HG03354 (cell line): ENCODE data around the gene TBX1.

Experiments used
- ATAC-seq: cut with Tn5 transposase; IDR thresholded peaks from one replicate; pipeline ENCODE4 v1.9.1; 2021; ENCODE audit warnings: mild to moderate bottlenecking; ENCODE audit not compliant: unreplicated experiment, poor library complexity, severe bottlenecking

Gene TBX1

DNA sequence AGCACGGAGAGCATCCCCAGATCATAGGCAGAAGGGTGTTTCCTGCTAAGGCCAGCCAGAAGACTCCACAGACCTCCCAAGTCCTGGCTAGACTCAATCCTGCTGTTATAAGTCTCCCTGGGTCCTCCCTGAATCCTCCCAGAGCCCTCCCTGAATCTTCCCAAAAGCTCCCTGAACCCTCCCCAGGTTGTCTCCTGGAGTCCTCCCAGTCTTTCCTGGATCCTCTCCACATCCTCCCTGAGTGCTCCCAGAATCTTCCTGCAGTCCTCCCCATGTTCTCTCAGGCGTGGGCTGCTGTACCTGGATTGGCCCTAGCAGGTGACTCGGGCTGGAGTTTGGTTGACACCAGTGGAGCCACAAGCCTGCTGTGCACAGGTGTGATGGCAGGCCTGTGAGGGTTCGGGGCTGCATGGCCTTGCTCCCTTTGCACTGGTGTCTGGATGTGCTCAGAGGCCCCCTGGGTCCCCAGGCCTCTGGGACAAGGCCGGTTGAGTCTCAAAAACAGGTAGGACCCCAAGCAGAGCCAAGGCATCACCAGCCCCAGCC is 25.7 kb upstream of the TBX1 start:
- no peak for ATAC-seq

DNA sequence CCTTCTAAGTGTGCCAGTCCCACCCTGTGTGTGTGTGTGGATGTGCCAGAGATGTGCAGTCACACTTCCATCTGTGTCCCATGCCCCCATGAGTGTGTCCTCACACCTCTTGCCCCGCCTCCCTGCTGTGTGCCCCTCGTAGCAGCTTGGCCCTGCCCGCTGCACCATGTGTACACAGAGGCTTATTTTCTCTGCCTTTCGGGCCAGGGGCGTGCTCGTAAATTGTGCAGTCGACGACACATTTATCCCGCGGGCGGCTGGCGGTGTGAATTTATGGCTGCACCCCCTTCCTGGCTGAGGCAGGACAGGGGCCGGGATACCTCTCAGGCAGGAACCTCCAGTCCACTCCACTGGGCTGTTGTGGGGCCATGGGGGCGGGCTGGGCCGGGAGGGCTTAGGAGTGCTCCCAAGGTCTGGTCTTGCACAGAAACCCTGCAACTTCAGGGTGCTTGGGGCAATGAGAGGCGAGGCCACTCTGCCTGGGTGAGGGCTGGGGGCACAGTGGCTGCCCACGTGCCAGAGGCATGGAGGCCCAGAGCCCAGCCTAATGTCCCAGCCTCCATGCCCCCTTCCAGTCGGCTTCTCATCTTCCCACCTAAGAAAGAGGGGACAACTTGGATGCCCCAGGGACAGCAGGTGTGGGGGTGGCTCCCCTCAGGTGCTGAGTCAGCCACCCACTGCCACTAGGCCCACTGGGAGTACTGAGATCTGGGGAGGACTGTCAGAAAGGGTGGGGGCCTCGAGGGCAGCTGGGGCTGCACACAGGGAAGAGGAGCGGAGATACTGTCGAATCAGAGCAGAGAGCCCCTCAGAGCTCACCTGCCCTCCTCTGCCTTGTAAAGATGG is 24.7 kb upstream of the TBX1 start:
- ATAC-seq = no peak

DNA sequence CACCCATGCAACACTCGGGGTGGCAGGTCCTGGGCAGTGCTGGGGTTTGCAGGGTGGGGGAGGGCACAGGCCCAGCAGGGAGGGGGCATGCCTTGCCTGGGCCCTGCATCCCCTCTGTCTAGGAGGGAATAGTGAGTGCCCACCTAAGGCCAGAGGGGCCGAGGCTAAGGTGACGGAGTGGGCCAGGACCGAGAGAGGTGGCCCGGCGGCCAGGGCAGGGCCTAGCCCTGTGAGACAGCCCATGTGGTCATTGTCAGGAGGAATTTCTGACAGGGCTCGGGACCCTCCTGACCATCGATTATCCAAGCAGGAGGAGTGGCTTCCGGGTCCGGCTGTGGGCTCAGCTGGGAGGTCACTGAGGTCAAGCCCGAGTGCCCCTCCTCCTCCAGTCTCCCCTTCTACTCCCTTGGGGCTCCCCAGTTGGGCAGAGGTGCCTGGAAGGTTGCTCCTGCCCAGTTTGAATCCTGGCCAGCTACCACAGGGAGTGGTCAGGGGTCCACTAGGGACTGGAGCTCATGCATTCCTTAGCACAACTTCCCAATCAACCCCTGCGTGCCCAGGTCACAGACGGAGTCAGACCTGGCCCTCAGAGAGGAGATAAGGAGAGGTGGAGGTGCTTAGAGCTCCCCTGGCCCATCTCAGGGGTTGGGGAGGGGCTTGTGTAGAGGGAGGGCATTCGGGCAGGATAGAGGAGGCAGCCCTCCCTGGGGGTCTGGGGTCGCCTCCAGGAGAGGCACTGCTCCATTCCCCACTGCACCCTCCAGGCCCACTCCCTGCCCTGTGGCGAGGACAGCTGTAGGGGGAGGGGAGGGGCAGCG is 22.5 kb upstream of the TBX1 start:
- ATAC-seq = no peak

DNA sequence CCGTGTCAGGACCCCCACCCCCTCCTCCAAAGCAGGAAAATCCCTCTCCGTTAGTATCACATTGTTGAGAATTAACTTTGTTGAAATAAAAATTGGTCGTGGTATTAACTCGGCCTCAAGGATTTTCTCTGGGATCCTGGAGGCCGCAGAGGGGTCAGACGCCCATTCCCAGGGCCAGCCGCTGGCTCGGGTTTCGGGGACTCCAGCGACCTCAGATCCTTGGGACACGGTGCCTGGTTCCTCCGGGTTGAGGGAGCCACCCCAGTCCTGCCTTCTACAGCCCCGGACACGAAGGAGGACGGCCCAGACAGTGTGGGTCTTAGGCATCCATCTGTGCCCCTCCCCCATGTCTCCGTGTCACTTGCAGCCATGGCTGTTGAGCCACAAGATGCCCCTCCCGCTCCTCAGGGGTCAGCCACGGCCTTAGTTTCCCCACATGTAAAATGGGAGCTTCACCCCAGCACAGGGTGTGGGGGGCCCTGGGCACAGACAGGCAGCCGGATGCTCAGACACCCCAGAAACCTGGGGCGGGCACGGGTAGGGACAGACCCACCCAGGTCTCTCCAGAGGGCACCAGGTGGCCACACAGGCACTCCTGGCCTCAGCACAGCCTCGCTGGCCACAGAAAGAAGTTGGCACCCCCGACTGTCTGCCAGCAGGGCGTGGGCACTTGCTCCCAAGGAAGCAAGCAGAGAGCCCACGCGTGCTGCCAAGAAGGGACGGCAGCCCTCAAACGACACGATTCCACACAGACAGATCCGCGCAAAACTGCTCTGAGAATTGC is 21.7 kb upstream of the TBX1 start:
- ATAC-seq = no peak

DNA sequence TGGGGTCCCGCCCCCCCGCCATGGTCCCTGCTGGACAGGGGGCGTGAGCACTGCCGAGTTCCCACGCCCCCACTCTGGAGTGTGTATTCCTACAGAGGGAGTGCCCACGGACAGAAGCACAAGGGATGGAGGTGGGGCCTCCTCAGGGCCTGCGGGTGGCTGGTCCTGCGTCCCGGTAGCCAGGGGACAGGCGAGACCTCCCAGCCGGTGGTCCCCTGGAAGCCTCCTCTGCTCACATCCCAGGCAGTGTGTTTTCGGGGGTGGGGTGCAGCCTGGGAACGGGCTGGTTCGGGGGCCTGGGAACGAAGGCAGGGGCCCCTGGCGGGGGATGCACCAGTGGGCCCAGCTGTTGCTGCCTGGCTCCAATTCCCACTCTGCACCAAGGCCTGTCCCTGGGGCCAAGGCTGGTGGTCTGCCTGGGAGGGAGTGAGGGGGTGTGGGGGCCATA is 21.1 kb upstream of the TBX1 start:
- ATAC-seq = no peak

DNA sequence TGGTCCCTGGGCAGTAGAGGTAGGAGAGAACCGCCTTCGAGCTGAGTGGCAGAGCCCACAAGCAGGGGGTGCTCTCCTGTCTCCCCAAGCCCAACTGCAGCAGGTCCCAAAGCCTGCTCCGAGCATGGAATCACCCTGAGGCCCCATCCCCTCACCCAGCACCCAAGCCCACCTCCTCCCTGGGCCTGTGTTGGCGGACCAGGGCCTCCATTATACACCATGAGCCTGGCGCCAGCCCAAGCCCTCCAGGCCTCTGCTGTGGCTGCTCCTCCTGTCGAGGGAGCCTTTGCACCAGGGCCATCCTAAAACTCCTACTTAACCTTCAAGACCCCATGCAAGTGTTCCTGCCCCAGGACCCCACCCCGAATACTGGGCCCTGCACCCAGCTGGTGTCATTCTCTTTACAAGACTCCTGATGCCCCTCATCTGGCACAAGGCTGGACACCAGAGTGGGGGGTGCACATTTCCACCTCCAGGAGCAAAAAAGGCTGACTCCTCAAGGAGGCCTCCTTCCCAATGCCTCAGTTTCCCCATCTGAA is 20.6 kb upstream of the TBX1 start:
- ATAC-seq = no peak

DNA sequence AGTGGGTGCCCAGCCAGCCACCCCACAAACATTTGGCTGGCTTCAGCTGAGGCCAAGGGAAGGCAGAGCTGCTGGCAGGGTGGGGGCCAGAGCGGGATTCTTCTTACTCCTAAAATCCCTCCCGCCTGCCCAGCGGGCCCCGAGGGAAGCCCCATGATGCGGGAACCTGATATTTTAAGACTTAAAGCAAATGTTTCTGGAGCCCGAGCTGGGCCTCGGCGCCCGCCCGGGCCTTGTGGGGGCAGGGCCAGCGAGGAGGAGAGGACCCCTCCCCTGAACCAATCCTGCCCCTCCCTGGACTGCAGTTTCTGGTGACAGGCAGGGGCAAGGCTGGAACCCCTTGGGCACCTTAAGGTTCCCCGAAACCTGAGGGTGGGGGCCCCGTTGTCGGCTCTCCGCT is 20.0 kb upstream of the TBX1 start:
- no peak for ATAC-seq

DNA sequence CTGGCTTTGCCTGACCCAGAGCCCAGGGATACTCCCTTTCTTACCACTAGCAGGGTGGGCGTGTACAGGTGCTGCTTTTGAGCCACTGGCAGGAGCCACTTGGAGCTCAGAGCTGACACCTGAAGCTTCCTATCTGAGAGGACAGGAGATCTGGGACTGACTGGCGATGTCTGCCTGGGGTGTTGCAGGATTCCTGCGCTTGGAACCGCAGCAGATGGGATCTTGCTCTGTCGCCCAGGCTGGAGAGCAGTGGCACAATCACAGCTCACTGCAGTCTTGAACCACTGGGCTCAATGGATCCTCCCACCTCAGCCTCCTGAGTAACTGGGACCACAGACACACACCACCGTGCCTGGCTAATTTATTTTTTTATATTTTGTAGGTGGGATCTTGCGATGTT is 19.5 kb upstream of the TBX1 start:
- ATAC-seq = no peak

DNA sequence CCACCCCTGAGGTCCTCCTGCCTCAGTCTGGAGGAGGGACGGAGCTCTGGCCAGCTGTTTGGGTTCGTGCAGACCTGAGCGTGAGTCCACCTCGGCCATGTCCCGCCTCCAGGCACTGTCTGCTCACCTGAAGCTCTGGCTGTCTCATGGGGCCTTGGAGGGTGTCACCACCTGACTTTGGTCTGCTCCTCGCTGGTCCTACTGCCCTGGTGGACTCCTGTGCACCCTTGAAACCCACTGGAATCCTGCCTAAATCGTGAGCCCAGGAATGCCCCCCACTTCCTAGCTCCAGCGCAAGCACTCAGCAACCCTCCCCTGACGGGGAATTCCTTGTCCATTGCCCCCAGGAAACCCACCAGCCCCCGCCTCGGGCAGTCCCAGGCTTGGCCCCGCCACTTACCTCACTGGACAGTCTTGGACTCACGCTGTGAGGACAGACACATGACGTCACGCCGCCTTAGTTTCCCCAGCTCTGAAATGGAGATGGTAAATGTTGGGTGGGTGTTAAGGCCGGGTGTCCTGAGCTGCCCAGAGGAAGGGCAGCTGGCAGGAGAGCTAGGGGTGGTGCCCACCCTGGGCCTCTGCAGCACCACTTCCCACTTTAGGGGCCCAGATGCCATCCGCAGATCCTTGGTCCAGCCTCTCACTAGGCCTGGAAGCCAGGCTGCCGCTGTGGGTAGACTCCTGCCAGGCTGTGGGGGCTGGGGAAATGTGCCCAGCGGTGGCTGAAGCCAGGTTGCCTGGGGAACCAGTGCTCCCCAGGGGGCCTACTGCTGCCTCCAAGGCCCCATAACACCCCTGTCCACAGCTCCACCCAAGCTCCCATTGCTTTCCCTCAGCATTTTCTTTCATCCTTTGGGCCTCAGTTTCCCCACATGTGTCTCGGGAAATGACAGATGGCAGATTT is 18.2 kb upstream of the TBX1 start:
- ATAC-seq = no peak

DNA sequence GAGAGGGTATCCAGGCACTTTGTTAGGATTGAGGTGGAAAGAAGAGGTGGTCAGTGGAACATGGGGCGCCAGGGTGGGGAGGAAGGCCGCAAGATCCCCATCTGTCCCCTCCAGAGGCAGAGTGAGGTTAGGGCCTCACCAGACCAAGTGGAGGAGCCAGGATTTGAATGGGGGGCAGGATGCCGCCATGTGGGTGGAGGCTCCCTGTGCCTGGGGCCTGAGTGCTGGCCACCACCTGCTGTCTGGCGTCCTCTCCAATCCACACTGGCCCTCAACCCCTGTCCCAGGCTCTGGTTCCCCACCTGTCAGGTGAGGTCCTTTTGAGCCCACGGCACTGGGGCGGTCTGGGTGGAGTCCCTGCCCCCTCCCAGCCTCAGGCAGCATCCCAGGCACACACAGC is 17.5 kb upstream of the TBX1 start:
- ATAC-seq = no peak

DNA sequence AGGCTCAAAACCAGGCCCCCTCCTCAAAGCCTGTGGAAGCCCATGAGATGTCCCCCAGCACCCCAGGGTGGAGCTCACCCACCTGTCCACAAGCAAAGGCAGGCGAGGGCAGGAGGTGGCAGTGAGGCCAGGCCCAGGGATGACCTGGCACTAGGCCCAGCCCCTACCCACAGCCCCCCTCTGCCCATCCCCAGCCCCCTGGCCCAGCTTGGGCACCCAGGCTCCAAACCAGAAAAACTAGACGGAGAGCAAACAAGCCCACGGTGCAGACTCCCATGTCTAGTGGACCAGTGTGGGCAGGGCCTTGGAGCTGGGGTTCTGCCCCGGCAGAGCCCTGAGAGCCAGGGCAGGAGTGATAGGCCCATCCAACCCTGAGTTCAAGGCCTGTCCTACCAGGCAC is 16.9 kb upstream of the TBX1 start:
- no peak for ATAC-seq

DNA sequence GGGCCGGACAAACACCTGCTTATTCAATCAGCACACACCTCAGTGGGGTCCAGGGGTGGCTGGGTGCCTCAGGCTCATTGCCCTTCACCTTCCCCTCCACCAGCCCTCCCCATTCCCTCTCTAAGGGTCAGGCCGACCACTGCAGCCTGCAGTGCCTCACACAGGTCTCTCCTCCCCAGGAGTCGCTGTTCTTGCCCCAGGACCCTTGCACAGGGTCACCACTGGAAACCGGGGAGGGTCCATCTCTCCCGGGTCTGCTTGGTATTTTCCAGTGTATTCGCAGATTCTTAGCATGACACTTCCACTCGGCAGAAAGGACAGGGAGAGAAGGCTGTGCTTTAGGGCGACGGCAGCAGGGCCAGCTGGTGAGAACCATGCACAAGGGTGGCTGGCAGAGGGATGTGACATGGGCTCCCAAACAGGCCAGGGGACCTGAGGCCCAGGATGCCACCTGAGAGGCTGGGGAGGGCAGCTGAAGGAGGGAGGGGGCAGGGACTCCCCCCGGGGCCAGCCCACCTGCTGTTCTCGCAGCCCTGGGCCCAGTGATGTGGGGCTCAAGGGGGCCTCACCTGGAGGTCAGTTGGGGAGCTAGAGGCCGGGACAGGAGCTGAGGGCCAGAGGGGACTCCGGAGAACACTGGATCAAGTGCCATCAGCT is 16.1 kb upstream of the TBX1 start:
- ATAC-seq = no peak

DNA sequence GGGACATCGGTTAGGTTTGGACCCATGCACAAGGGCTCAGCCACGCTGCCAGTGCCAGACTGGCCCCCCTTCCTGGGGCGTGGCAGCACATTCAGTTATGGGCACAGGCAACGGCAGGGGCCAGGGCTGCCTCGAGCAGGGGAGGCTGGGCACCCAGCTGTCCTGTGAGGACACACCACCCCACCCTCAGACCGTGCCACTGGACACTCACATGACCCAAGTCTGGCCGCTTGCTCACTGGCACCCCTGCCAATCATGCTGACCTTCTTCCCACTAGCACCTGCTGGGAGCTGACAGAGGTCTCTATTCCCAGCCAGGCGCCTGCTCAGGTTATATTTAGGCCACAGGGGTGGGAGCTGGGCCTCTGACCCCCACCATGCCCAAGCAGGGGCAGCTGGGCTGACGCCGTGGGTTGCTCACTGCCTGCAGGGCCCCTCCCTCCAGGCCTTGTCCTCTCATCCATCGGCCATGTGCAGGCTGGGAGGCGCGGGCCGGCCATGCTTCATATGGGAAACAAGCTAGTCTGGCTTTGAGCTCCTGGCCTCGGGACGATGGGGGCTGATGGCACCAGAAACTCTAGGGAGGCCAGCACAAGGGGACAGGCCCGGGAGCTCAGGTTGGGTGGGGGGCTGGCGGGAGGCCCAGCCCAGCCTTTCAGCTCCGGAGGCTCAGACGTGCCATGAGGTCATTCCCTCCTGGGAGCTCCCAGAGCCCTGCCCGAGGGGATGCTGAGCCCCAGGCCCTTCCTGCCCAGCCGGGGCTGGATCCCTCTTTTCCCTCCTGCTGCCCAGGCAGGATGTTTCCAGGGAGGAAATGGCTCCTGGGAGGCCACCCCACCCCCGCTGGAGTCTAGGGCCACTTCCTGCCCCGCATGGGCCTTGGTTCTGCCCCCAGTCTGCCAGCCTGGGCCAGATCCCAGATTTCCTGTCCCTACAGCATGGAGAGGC is 15.2 kb upstream of the TBX1 start:
- no peak for ATAC-seq

DNA sequence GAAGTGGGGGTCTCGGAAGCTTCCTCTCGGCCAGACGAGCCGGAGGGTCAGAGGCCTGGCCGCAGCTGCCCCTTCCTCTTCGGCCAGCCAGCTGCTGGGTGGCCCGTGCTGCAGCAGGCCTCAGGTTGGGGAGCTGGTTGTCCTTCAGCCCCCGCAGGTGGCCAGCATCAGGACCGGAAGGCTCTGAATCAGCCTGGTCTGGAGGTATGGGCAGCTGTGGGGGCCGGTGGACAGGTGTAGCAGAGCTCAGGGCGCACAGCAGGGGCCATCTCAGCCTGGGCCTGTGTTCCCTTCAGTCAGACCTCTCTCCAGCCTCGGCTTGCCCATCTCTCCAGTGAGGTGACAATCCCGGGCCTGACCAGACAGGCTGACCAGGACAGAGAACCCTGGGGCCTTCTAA is 13.9 kb upstream of the TBX1 start:
- ATAC-seq = no peak

DNA sequence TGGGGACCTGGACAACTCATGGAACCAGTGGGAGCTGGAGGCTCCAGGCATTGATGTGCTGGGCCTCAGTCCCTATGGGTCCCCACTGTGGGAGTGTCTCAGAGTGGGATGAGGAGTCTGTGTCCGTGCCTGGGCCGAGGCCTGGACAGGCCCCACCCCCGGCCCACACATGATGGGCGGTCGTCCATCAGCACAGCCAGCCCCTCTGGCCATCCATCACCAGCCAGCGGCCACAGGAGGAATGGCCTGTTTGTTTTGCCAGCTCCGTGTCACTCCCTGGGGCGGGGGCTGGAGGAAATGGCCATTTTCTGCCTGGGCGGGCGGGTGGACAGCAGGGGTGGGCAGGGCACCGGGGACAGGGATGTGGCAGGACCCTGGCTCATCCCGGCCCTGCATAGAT is 13.0 kb upstream of the TBX1 start:
- ATAC-seq = no peak

DNA sequence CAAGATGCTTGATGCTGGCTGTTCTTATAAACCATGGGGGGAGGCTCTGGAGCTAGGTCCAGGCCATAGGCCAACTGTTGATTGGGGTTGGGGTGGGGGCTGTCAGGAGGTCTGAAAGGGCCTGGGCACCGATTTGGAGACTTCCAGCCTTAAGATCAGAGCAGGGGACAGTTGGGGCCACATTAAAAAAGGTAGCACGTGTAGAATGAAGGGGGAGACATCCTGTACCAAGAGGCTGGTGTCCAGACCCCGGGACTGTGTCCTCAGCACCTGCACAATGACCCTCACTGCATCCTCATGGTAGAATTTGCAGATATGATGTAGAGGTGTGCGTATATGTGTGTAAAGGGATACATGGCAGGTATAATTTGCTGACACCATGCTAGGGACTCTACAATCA is 12.4 kb upstream of the TBX1 start:
- no peak for ATAC-seq

DNA sequence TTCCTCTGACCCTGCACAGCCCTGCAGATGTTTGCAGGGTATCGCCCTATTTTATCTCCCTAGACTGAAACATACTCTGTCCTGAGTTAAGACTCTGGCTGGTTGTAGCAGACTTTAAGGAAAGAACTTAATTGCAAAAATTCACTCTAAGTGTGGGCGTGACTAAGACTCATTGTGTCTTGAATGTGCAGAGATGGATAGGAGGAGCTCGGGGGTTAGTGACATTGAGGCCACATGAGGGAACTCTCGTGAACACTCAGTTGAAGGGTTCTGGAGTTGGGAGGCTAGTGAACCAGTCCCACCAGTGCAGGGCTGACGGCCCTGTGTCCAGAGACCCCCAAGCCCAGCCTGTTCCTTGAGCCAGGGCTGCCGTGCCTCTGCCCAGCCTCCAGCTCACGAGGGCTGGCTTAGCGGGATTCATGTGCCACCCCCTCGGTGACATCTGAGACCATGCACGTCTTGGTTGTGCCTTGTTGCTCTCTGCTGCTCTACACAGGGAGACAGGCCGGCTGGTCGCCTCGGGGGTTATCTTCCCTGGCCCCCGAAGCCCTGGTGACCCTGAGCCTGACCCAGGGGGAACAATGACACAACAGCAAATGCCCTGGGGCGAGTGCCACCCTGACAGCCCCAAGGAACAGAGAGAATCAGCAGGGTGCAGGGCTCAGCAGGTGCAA is 11.4 kb upstream of the TBX1 start:
- no peak for ATAC-seq
